Measurements from ENCODE around the gene TMEM106A. TPM values are rescaled to one million over a fixed set of nuclear protein-coding genes. Genes with fewer than 3 reads are reported as not detected.
"Not testable (repeated sequence)": the region's sequence is repeated elsewhere in the genome, so short reads cannot be mapped to it uniquely, and the experiment has no call there.

Gene TMEM106A, protein sequence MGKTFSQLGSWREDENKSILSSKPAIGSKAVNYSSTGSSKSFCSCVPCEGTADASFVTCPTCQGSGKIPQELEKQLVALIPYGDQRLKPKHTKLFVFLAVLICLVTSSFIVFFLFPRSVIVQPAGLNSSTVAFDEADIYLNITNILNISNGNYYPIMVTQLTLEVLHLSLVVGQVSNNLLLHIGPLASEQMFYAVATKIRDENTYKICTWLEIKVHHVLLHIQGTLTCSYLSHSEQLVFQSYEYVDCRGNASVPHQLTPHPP
- total RNA-seq (1 to 10 TPM; 6.3 to 6.4 TPM), total RNA-seq (4.3 to 36.7 (median 11.1) reads per million in 172 experiments)
- polyA plus RNA-seq (2013, experiment 1 of 2) = 5.5 TPM
- 5.1 TPM for polyA plus RNA-seq (2013, experiment 2 of 2)

GRCh38 chr17:43211480-43212402 is at the start of gene TMEM106A:
TSS of gene TMEM106A (plus strand) at chr17:43211875. CDS start at chr17:43213042, 1,167 bp downstream.
- Histone ChIP-seq H3K27me3 (ENCODE audit: control insufficient read depth in 1 of 2, insufficient read depth in 2 of 2, low read length in 2 of 2) (no peaks in the 10 kb centered on the region), H3K9me3 (ENCODE audit: control insufficient read depth in 1 of 2, insufficient read depth in 1 of 2, low read length in 2 of 2) (no peaks in the 10 kb centered on the region), H3K4me3 (ENCODE audit: low read length) (peak within 1 kb of the TSS; percentile 69), H3K36me3 (ENCODE audit: insufficient read depth, low read length) (peaks cover 43% of the 10 kb centered on the region), H3K4me1 (ENCODE audit: insufficient read depth, low read length) (peaks cover 22% of the 10 kb centered on the region), H3K27ac (ENCODE audit: low read depth in 1 of 2, low read length in 2 of 2) (peak within 1 kb of the TSS; percentile 72 to 77)
- peak; percentile 61 for TF ChIP-seq CTCF (IDR thresholded peaks at IDR 0.05)
- intact Hi-C loops (cut with DNase I, micrococcal nuclease) = loop anchor here (1.0 to 5.0 kb wide), 8 partner anchors 40 to 271 kb away; partner anchors contain the start of genes NBR1 (in 2 of the 2), BRCA1 (in 1 of the 2), DHX8 (in 1 of the 2) and IFI35 (in 1 of the 2)
- Mint-ChIP-seq H3K9me3 (no peaks in the 10 kb centered on the region), H3K4me1 (ENCODE audit: low read depth) (peaks cover 38% of the 10 kb centered on the region), H3K27ac (peak within 1 kb of the TSS; percentile 89), H3K4me3 (peak within 1 kb of the TSS; percentile 98), H3K27me3 (no peaks in the 10 kb centered on the region), H3K36me3 (ENCODE audit: low read depth) (peaks cover 60% of the 10 kb centered on the region)
- DNase-seq = peak; percentile 56 to 88 (median 68)
- peak; percentile 90 for ATAC-seq (ENCODE audit: poor library complexity)
- ChIA-PET CTCF (interaction anchor here (0.6 to 1.8 kb wide), 9 partner anchors 9 to 634 kb away, joined by 3 to 11 read pairs (median 4); partner anchors contain the start of genes NBR1, PSMC3IP and RPL27), POLR2A (interaction anchor here (0.5 to 3.5 kb wide), 18 partner anchors 11 to 963 kb away, joined by 3 to 78 read pairs (median 4); partner anchors contain the start of genes DHX8, NBR1, RPL27 and VAT1)

DNA sequence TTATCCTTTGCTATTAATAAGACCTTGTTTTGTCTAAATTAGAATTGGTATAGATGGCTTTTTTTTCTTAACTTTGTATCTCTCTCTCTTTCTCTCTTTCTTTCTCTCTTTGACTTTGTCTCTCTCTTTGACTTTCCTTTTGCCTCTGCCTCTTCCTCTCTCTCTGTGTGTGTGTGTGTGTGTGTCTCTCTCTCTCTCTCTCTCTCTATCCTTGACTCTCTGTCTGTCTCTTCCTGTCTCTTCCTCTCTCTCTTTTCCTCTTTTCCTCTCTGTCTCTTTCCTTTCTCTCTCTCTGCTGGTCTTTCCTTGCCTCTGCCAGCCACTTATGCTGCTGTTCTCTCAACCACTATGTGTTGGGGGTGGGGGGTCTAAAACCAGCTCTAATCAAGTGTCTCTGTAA is 45.7 kb upstream of the TMEM106A start:
- H3K9me3 ChIP-seq (ENCODE audit: control insufficient read depth in 1 of 2, insufficient read depth in 1 of 2, low read length in 2 of 2); H3K4me3 ChIP-seq (ENCODE audit: low read length); H3K27me3 ChIP-seq (ENCODE audit: control insufficient read depth in 1 of 2, insufficient read depth in 2 of 2, low read length in 2 of 2); ATAC-seq (ENCODE audit: poor library complexity); H3K27ac Mint-ChIP-seq; H3K27ac ChIP-seq (ENCODE audit: low read depth in 1 of 2, low read length in 2 of 2); DNase-seq; H3K36me3 ChIP-seq (ENCODE audit: insufficient read depth, low read length); H3K27me3 Mint-ChIP-seq; CTCF ChIA-PET; H3K4me1 Mint-ChIP-seq (ENCODE audit: low read depth); POLR2A ChIA-PET; H3K9me3 Mint-ChIP-seq: not testable (repeated sequence)
- peaks cover 14% of the 10 kb centered on the region for H3K36me3 Mint-ChIP-seq (ENCODE audit: low read depth)
- peak overlapping the region; percentile 12 for H3K4me3 Mint-ChIP-seq
- intact Hi-C loops (cut with DNase I, micrococcal nuclease) = loop anchor here in 1 of 2 experiments (5.0 kb wide), 2 partner anchors 139 to 159 kb away; partner anchors contain the start of genes IFI35 and RND2
- H3K4me1 ChIP-seq (ENCODE audit: insufficient read depth, low read length) = peaks cover 13% of the 10 kb centered on the region

DNA sequence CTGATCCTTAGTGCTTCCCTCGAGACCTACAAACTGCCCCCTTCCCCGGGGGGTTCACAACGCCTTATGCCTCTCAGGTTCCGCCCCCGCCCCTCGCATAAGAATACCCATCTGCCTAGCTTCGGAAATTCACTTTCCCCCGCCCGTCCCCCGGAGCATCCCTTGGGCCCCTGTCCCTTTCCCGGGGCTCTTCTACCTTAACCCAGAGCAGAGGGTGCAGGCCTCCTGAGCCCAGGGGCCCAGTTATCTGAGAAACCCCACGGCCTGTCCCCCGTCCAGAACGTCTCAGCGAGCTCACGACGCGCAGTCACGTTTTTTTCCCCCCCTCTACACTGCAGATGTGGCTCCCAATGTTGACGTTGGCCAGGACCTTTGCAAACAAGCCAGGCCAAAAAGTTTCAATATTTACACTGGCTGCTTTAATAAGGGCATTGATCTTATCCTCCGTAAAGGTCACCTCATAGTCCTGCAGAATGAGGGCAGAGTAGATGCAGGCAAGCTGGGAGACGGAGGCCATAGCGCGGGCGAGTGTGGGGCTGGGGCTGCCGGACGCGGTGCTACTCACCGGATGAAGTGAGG is 42.0 kb upstream of the TMEM106A start:
- no peaks in the 10 kb centered on the region for H3K27me3 Mint-ChIP-seq
- ChIA-PET CTCF (interaction anchor here (0.6 to 1.4 kb wide), 2 partner anchors 172 to 498 kb away, joined by 3 to 6 read pairs; partner anchors contain the start of gene RPL27), POLR2A (interaction anchor here (0.5 to 1.7 kb wide), 11 partner anchors 24 to 781 kb away, joined by 3 to 9 read pairs (median 4); partner anchors contain the start of genes BRCA1, DHX8 and STAT3)
- Histone ChIP-seq H3K36me3 (ENCODE audit: insufficient read depth, low read length) (no peaks in the 10 kb centered on the region), H3K4me1 (ENCODE audit: insufficient read depth, low read length) (peaks cover 41% of the 10 kb centered on the region), H3K27me3 (ENCODE audit: control insufficient read depth in 1 of 2, insufficient read depth in 2 of 2, low read length in 2 of 2) (no peaks in the 10 kb centered on the region), H3K27ac (ENCODE audit: low read depth in 1 of 2, low read length in 2 of 2) (peak overlapping the region; percentile 98), H3K4me3 (ENCODE audit: low read length) (peak overlapping the region; percentile 71), H3K9me3 (ENCODE audit: control insufficient read depth in 1 of 2, insufficient read depth in 1 of 2, low read length in 2 of 2) (no peaks in the 10 kb centered on the region)
- H3K4me1 Mint-ChIP-seq (ENCODE audit: low read depth) = peaks cover 17% of the 10 kb centered on the region
- ATAC-seq (ENCODE audit: poor library complexity) (peak; percentile 4), DNase-seq (peak in 5 of 14 experiments; percentile 4 to 59 (median 33))
- intact Hi-C loops (cut with DNase I, micrococcal nuclease) = loop anchor here (1.0 to 5.0 kb wide), 7 partner anchors 41 to 313 kb away; partner anchors contain the start of genes BRCA1 (in 2 of the 2), DHX8 (in 2 of the 2), IFI35 (in 1 of the 2) and RND2 (in 1 of the 2)
- no peaks in the 10 kb centered on the region for H3K9me3 Mint-ChIP-seq
- TF ChIP-seq CTCF (IDR thresholded peaks at IDR 0.05) = no peak
- no peak overlapping the region for H3K4me3 Mint-ChIP-seq
- peaks cover 5% of the 10 kb centered on the region for H3K36me3 Mint-ChIP-seq (ENCODE audit: low read depth)
- H3K27ac Mint-ChIP-seq = no peak overlapping the region

All from CD4-positive, alpha-beta T cell (primary cell).